GM18511 (cell line): Measurements from ENCODE around the gene EME1.
"Not testable (repeated sequence)": the region's sequence is repeated elsewhere in the genome, so short reads cannot be mapped to it uniquely, and the experiment has no call there.

ENCODE experiments used
- ATAC-seq: cut with Tn5 transposase; IDR thresholded peaks from one replicate; pipeline ENCODE4 v1.9.1; 2021; ENCODE audit warnings: mild to moderate bottlenecking, moderate library complexity; ENCODE audit not compliant: unreplicated experiment

EME1 gene

DNA sequence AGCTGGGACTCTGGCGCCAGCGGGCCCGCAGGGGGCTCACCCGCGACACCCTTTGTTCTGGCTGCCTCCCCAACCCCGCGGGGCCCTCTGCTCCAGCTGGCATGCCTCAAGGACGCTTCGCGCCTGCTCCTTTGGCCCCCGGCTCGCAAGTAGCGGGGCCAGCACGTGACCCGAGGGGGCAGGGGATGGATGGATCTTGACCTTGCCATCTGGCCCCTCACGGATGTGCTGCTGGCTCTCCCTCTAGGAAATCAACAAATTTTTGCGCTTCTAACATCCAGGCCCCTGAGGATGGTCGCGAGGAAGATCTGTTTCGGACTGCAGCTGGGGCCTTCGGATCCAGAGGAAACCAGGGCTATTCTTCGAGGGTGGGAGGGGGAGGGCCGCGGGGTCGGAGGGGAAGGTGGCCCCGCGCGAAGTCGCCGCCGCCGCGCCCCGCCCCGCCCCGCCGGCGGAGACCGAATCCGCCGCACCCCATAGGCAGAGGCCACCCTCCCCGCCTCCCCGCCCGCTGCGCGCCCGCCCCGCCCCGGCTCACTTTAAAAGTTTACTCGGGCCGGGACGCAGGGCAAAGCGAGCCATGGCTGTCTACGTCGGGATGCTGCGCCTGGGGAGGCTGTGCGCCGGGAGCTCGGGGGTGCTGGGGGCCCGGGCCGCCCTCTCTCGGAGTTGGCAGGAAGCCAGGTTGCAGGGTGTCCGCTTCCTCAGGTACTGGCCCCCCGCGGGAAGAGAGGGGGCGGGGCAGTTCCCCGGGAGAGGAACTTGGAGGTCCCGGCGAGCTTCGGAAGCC lies 52.8 kb downstream of the EME1 start, which contains the start of gene ACSF2:
Gene ACSF2, plus strand, starts transcription at position 537 of the 790 bp plus-strand sequence. Its CDS starts 44 bp downstream, at position 581.
- ATAC-seq: peak; percentile 69

DNA sequence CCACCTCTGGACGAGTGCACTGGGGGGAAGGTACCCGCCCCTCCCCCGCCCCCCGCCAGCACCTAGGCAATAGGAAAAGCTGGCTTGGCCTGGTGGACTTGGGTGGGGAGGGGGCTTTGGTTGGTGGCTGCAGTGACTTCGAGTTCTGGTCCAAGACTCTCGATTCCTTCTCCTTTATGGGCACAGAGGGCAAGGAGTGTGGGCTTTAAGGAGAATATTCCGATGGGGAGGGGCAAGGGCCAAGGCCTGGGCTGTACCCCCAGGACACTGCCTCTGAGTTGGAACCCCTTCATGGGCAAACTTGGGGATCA lies 53.4 kb downstream of the EME1 start:
- no peak for ATAC-seq

DNA sequence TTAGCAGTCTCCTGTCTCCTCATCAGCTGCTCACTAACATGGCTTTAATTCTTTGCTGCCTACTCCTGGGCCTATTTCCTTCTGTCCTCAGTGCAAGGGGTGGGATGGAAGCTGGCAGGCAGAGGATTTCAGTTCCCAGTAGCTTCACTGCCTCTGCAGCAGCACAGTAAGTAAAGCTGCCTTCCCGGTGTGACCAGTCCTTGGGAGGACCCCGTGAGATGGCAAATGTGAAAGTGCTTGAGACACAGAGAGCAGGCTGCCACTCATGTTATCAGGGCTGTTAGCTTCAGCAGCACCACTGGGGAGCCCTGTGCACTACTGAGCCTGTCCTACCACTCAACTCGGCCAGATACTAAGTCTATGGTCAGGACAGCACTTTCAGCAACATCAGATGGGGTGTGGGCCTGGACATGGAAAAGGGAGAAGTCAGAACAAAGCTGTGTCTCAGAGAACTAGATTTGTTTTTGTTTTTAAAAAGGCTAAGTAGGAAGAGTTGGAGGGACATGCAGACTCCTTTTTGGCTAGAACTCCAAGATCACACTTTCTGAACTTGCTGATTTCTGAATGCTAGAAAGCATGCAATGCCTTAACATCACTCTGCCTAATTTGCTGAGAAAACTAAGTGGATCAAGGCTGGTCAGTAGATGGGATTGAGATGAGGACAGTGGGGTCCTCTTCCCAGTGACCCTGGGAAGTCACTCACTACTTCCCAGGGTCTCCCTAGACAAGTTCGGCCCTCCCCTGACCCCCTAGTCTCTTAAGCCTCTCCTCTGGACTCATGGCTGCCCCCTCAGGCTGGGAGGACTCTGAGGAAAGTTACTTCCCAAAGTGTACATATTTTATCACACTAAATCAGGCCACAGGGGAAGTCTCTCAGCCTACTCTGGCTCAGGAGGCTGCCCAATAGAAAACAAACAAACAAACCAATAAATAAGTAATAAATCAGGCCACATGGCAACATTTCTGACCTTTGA lies 54.1 kb downstream of the EME1 start:
- ATAC-seq: no peak

GRCh38 chr17:50428126-50428525 lies 55.1 kb downstream of the EME1 start:
- ATAC-seq: not testable (repeated sequence)

DNA sequence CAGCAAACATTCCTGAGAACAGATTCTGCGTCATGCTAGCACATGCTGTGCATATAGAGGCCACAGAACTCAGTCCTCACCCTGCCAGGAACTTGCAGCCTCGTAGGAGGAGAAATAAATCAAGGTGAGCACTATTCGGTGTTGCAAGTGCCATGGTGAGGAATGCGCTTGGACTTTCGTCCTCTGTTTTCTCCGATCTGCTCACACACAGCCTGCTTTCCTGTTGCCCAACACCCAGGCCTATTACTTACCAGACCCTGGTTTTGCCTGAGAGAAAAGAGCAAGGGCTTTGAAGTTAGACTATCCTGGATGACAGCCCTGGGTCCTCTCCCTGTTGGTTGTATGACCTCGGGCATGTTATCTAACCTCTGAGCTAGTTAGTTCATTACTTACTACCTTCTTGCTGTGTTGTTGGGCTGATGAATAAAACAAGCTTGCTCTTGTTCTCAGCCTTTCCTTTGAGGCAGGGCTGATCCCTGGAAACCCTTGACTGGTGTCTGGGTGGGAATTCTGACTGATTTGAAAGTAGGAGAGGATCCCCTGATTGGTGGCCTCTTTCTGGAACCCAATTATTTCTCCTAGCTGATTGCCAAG lies 55.9 kb downstream of the EME1 start:
- ATAC-seq: no peak

GRCh38 chr17:50429793-50430192 lies 56.8 kb downstream of the EME1 start:
- no peak for ATAC-seq
